Right renal pelvis (tissue), 4 donors: ENCODE results near the gene ROCK2. TPM values are rescaled to one million over a fixed set of nuclear protein-coding genes. Genes with fewer than 3 reads are reported as not detected.
"Not testable (repeated sequence)": the region's sequence is repeated elsewhere in the genome, so short reads cannot be mapped to it uniquely, and the experiment has no call there.

Source experiments
- DNase-seq, 4 donors: peaks; one replicate each; pipeline ENCODE4 v3.0.0-alpha.2; 2013; ENCODE audit warnings: low read depth in 4 of 4, low spot score in 3 of 4, missing footprints in 1 of 4
- polyA plus RNA-seq, 4 donors: library from polyadenylated mRNA; unstranded; fragments of 120-200 nt; gene quantifications; one replicate each; pipeline ENCODE4 v1.2.1, GENCODE V29; 2013; ENCODE audit not compliant: insufficient read length in 4 of 4

Gene ROCK2
- polyA plus RNA-seq, 4 donors: 33.9 to 44.6 (median 39.7) TPM

DNA sequence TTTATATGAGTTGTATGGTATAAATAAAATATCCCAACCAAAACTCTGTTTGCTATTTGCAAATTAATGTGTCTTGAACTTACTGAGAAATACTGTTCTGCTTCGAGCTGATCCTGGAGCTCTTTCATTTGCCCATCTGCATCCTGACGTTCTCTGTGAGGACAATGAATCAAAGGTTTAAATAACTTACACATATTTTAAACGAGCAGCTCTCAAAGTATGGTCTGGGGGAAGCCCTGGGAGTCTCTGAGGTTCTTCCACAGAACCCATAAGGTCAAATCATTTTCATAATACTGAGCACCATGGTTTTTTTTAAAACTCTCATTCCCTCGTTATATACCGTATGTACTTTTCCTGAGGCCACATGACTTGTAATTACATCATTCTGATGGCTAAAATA is 142.5 kb downstream of the ROCK2 start:
- DNase-seq: no peak

DNA sequence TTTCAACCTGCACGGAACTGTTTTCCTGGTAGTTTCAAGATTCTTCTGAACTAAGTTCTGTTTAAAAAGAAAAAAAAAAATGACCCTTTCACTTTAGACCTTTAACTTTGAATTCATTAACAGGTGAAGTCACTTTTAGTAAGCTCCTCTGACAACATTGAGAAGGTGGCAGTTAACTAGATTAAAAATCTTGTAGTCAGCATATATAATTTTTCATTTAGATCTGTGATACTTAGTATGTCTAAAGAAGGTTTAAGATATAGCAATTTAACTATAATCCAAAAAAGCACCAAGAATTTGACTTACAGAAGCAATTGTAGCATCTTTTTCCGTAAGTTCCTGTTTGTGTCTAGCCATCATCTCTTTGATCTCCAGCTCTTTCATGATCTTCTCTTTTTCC is 143.8 kb downstream of the ROCK2 start:
- DNase-seq: no peak

DNA sequence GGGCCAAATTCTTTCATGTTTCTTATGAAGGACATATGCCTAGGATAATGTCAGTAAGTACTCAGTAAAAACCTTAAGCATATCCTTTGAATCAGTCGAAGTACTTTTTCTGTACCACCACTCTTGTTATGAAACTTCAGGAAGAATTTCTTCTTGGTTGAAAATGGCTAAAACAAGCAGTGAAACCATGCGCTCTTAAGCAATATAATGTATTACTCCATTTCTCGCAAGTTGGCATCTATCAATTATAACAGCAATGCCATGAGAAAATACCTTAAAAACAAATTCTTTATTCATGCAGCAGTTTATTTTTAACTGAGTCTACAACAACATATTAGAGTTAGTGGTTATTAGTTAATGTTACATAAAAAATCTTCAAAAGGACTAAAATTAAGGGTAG is 148.2 kb downstream of the ROCK2 start:
- DNase-seq: no peak

DNA sequence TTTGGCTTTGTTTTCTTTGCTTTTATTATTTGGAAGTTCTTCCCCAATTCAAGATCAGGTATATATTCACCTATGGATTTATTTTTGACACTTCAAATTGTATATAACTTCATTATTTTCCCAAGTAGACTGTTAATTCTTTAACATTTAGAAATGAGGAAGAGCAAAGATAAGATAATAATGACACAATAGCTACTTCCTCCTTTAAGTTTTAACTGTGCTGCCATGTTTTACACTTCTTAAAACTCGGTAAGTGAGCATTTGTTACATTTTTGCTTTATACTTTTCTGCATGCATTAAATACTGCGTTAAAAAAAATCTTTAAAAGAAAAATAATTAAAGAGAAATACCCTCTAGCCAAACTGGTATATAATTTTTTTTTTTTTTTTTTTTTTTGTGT is 156.7 kb downstream of the ROCK2 start:
- DNase-seq: no peak

DNA sequence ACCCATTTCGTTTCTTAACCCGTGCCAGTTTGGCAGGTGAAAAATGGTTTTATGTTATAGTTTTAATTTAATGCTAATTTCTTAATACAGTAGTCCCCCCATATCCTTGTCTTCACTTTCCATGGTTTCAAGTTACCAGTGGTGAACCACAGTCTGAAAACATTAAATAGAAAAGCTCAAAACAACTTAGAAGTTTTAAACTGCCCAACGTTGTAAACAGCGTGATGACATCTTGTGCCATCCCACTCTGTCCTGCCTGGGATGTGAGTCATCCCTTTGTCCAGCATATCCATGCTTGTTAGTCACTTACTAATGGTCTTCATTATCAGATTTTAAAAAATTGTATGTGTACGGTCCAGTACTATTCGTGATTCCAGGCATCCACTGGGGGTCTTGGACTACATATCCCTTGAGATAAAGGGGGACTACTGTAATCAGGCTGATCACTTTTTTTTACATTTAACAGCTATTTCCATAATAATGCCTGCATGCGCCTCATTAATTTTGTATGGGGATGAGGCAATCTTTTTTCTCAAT is 157.3 kb downstream of the ROCK2 start:
- no peak for DNase-seq

DNA sequence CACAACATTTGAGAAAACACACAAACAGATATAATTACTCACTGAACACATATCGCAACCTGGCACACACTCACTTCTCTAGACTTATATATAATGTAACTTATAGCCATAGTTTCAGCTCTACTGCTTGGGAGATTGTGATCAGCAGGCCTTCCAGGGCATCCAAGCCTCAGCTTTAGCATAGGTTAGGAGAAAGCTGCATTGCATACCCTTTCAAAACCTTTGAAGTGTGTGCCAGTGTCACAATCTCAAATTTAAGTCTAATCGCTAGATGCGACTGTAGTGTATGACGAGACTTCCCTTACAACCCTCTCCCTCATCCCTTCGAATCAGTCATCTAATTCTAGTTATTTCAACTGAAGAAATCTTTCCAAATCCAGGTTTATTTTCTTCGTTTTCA is 158.3 kb downstream of the ROCK2 start:
- no peak for DNase-seq

DNA sequence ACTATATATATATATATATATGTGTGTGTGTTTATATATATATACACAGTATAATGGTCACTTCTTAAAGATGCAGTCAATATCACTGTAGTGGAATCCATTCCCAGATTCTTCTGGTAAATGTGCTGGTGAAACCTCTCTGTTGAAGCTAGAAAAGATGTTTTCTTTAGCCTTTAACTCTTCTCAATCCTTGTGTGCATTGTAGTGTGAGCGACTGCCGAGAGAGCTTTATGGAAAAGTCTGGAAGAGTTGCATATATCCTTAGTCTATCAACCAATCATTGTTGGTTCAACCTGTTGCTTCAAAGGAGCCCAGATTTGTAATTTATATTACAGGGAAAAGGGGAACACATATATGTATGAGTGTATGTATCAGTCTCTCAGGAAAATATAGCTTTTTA is 161.5 kb downstream of the ROCK2 start:
- no peak for DNase-seq

DNA sequence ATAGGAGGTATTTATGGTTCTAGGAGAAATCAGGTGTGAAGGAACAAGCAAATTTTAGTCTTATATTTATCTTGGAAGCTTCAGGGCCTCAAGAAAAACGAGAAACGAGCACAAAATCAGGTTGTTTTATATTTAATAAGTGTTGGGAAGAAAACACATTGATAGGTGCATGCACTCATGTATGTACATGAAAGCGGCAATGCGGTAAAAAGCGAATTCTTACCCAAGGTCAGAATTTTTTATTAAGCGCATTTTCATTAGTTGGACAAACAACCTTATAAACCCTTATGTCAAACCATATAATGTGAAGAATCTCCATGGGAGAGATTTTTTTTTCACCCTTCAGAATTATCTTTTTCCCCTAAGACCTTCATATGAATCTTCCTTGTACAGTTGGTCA is 163.8 kb downstream of the ROCK2 start:
- no peak for DNase-seq

DNA sequence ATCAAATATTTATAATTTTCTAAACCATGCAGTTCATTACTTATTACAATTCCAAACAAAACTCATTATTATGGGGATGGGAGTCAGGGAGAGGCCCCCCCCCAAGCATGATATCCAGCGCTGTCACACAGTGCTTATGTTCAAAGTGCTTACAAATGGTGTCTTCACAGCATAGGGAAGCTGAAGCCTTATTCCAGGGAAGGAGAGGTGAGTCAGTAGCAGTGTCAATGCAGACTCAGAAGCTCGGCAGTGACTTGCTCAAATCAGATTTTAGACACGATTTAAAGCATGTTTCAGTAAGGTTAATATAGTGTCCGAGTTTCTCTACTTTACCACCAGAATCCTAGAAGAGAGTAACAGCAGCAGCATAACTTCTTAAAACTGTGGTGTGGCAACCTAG is 164.5 kb downstream of the ROCK2 start:
- DNase-seq: no peak

DNA sequence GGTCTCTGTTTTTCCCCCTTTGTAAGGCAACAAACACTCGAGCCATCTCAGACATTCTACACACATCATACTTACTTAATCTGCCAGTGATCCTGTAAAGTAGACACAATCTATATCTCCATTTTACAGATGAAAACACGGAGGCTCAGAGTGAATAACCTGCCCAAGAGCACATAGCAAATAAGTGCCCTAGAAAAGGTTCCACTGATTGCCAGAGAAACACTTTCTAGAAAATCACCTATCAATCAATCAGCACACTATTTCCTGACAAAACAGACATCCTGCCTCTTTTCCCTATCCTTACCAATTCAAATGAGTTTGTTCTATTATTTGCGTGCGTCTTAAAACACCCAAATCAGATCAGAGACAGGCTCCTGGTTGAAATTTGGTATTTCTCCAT is 165.2 kb downstream of the ROCK2 start:
- DNase-seq: no peak

DNA sequence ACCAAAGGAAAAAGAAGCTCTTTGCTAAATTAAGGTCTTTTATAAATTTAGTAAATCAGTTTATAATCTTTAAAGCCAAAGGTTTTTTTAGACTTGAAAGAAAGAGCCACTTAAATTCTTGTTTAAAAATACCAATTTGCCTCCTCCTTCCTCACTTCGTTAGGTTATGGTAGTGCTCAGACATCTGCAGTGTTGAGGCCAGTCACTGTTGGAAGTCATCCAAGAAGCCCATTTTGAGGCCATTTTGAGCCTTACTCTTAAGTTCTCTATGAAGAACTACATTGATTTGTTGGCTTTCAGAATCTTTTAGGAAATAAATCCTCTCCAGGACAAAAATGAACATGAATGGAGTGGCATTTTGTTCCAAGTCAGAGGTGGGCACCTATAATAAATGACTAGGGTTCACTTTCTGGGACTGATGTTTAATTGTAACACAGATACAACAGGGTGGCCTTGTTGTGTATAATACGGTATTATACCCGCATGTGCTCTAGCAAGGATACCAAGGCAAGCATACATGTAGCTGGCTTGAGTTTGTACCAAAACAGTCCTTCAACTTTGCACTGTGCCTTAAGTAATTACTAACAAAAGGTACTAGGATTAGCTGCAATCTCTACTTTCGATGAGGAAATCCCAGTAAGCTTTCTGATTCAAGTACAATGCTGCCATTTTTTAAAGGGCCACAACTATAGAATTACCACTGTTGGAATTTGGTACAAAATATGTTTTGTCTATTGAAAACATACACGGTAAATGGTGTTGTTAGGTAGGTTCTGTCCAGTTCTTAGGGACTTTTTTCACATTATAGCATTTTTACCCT is 166.4 kb downstream of the ROCK2 start:
- no peak for DNase-seq

DNA sequence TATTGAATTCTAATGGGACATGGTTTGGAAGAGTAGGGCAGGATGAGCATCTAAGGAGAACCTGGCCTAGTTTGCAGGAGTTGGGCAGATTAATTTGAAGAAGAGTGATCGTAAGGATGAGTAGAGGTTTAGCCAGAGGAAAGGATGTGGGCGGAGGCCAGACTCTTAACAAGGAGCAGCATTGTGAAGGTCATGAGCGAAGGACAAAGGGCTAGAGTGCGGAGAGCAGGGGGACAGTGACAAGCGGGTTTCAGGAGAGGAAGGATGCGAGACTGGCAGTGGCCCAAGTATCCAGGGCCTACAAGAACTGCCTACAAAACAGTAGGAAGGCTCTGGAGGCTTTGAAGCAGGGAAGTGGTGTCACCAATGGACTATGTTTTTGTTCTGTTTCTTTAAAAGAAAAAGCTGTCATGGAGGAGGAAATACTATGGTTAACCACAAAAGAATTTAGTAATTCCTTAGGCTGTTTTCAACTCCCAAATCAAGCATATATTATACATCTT is 169.1 kb downstream of the ROCK2 start:
- no peak for DNase-seq

DNA sequence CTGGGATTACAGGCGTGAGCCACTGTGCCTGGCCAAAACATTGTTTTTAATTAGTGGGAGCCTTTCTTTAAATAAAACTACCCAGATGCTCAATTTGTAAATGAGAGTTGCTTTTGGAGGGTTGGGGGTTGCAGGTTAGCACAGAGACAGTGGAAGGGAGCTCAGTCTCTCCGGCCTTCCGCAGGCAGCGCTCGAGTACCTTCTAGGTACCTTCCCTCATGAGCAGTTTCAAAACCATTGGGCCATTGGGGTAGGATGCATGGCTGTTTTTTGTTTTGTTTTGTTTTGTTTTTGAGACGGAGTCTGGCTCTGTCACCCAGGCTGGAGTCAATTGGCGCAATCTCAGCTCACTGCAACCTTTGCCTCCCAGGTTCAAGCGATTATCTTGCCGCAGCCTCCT is 170.2 kb downstream of the ROCK2 start:
- DNase-seq: no peak

DNA sequence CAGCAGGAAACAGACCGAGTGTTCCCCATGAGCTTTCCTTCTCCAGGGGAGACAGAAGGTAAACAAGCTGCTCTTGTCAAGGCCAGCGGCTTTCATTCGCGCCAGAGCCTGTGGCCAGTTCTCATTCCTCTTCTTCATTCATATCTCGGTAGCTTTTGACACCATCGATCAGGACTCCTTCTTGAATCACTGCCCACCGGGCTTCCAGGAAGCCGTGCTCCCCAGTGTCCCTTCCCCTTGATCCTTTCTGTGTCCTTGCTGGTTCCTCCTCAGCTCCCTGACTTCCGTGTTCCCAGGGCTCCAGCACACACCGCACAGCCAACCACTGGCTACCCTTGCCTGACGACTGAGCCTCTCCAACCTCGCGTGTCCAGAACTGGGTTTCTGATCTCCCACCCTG is 175.1 kb downstream of the ROCK2 start:
- no peak for DNase-seq

DNA sequence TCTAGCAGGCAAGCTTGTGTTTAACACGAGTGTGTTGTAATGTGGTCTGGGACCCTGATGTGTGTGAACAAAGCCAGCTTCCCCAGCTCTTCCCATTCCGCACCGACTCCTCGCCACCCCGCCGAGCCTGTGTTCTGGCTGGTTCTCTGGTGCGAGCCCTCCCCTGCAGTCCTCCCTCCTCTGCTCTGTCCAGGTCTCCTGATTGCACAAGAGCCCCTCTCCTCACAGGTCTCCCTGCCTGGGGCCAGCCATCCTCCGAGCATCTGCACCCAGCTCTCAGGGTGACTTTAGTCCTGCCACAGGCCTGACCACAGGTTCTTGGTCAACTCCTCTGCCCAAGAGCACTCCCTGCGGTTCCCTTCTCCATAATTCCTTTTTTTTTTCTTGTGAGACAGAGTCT is 175.9 kb downstream of the ROCK2 start:
- no peak for DNase-seq

DNA sequence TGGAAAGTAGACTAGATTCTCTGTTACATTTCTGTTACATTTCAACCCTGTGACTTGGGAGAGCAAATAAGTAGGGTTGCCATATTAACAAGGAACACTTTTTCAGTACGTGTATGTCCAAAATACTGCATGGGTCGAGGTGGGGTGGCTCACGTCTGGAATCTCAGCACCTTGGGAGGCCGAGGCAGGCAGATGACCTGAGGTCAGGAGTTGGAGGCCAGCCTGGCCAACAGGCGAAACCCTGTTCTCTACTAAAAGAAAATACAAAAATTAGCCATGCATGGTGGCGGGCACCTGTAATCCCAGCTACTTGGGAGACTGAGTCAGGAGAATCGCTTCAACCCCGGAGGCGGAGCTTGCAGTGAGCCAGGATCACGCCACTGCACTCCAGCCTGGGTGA is 178.0 kb downstream of the ROCK2 start:
- no peak for DNase-seq

DNA sequence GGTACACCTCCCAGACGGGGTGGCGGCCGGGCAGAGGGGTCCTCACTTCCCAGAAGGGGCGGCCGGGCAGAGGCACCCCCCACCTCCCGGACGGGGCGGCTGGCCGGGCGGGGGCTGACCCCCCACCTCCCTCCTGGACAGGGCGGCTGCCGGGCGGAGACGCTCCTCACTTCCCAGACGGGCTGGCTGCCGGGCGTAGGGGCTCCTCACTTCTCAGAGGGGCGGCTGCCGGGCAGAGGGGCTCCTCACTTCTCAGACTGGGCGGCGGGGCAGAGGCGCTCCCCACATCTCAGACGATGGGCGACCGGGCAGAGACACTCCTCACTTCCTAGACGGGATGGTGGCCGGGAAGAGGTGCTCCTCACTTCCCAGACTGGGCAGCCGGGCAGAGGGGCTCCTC is 179.4 kb downstream of the ROCK2 start:
- not testable (repeated sequence) for DNase-seq

DNA sequence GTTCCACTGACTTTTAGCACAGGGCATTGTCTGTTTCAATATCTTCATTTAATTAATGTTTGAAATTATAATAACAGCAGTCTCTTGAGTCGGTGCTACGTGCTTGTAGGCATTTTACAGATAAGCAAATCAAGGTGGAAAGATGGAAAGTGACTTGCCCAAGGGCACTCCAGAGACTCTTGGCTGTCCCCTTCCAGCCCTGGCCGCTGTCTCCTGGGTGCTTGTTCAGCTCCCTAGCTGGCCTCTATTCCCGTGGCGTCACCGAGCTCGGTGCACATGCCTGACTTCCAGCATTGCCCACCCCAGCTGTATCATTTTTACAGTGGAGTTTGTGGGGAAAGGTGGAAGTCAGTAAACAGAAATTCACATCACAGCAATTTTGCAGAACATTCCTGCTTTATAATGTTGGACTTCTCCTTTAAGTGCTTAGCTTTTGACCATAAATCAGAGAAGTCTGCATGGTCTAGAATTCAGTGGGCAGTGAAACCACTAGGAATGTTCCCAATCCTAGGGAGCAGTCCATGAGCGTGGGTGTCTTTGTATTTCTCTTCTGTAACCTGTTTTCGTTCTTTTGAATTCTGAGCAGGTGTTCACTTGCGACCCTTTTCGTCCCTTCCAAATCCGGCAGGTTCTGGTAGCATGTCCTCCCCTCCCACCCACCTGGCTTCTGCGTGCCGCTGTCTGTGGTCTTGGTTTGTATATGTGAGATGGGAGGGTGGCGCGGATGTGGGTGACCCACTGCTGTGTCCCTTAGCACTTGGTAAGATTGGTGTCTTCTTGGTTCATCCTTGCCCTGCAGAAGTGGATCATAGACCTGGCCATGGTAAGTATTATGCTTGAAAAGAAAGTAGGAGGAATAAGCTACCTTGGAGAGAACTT is 180.8 kb downstream of the ROCK2 start:
- DNase-seq: no peak

DNA sequence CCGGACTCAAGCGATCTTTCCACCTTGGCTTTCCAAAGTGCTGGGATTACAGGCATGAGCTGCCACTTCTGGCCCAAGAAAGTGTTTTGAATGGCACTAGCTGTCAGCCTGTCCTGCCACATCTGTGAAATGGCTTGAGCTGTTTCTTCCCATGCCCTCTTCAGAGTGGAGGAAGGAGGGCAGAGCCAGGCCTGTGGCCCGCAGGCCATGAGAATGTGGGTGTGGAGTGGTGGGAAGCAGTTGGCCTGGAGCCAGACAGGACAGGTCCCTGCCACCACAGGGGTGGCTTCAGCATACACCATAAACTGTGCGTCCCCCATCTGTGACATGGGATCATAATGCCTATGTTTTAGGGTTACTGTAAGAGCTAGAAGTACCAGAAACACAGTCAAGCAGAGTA is 182.7 kb downstream of the ROCK2 start:
- no peak for DNase-seq

DNA sequence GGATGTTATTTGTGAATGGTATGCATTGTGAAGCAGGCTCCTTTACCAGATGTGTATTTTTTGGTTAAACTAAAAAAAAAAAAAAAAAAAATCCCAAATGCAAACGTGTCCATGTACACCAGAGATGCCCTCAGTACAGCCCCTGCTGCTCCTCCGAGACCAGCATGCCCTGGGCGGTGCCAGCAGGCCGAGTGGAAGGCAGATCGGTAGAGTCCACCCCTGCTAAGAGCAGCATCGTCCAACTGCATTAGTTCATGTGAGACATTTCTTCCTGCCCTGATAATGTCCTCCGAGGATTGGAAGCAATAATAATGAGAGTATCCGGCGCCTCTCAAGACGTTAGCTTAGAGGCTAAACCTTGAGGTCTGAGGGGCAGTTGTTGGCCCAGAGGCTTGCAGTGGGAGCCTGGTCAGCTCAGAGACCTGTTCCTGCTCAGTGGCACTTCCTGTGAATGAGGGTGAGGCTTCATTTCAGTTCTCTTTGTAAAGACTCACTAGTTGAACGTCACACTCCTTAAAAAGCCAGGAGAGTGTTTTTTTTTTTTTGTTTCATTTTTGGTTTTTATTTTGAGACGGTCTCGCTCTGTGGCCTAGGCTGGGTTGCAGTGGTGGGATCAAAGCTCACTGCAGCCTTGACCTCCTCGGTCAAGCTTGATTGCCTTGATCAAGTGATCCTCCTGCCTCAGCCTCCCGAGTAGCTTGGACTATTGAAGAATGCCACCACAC is 183.5 kb downstream of the ROCK2 start:
- DNase-seq: no peak

DNA sequence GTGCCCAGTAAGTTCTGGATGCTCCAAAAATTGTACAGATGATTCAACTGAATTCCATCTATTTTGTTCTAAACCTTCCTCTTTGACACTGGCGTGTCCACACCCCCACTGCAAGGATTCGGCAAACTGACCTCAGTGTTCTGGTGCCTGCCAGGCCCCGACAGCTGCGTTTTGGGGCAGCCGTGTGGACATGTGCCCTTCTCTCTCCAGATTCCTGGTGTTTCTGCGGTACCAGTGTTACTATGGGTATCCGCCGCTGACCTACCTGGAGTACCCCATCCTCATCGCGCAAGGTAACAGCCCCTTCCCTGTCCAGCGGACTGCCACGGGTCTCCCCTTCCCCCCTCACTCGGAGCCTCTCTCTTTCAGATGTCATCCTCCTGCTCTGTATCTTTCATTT is 184.2 kb downstream of the ROCK2 start:
- no peak for DNase-seq
